Vagina (tissue), 2 donors: ENCODE measurements around the gene CENPT. TPM values are rescaled to one million over a fixed set of nuclear protein-coding genes. Genes with fewer than 3 reads are reported as not detected.

Source experiments
- DNase-seq, 2 donors: peaks; one replicate each; pipeline ENCODE4 v3.0.0-alpha.2; 2017; ENCODE audit errors: extremely low spot score in 2 of 2
- H3K27ac ChIP-seq: fragments of 200-600 bp; sonication (generic); one replicate; pipeline ENCODE4 v1.5.1; 2019
- H3K27me3 ChIP-seq: fragments of 200-600 bp; sonication (generic); one replicate; pipeline ENCODE4 v1.5.1; 2019
- H3K36me3 ChIP-seq, 2 donors: fragments of 200-600 bp; sonication (generic); one replicate each; pipeline ENCODE4 v1.5.1; 2017 to 2019
- H3K4me1 ChIP-seq: fragments of 200-600 bp; sonication (generic); one replicate; pipeline ENCODE4 v1.5.1; 2019
- H3K4me3 ChIP-seq, 2 donors: fragments of 200-600 bp; sonication (generic); 1 replicate in 1 of 2; 2 replicates in 1 of 2; pipeline ENCODE4 v1.5.1; 2016 to 2019
- H3K9me3 ChIP-seq: fragments of 200-600 bp; sonication (generic); one replicate; pipeline ENCODE4 v1.5.1; 2019
- CTCF ChIP-seq, 3 experiments: fragments of 450-650 bp in 2 of 3; fragments of 200-600 bp in 1 of 3; sonication (generic) in 1 of 3; IDR thresholded peaks; one replicate each; pipeline ENCODE4 v1.5.1; 2017 to 2019; ENCODE audit warnings: antibody characterized with exemption in 3 of 3, mild to moderate bottlenecking in 2 of 3, moderate library complexity in 2 of 3
- POLR2A ChIP-seq, 2 donors: fragments of 450-650 bp; IDR thresholded peaks; one replicate each; pipeline ENCODE4 v1.6.1; 2017; ENCODE audit warnings: antibody characterized with exemption in 2 of 2, mild to moderate bottlenecking in 2 of 2, moderate library complexity in 2 of 2
- POLR2AphosphoS5 ChIP-seq, 2 donors: sonication (generic); formaldehyde crosslinking; IDR thresholded peaks; one replicate each; pipeline ENCODE4 v1.9.0; 2017; ENCODE audit warnings: antibody characterized with exemption in 2 of 2, mild to moderate bottlenecking in 2 of 2, low read depth in 1 of 2; ENCODE audit not compliant: insufficient read depth in 1 of 2
- intact Hi-C: fragments of 100-400 bp; cut with DNase I; formaldehyde crosslinking; loops from one replicate; pipeline ENCODE4 v1.15.1; 2023
- total RNA-seq: library from RNA; depleted of rRNA; stranded (reverse); fragments of >200 nt; gene quantifications from one replicate; pipeline ENCODE4 v1.2.3, GENCODE V29; 2016

CENPT gene
- total RNA-seq, 1 donor from 2014 or later, result 57.7 TPM

- DNase-seq, result no peak
- no peaks in the 10 kb centered on the region for H3K27me3 ChIP-seq
- H3K36me3 ChIP-seq, result peaks cover 0 to 50% of the 10 kb centered on the region in 2 donors
- peaks cover 40% of the 10 kb centered on the region for H3K4me1 ChIP-seq
- TF ChIP-seq POLR2A (IDR thresholded peaks at IDR 0.05) (no peak), CTCF (IDR thresholded peaks at IDR 0.05) (no peak), POLR2AphosphoS5 (IDR thresholded peaks at IDR 0.05; ENCODE audit: insufficient read depth in 1 of 2, low read depth in 1 of 2) (no peak)
- no peaks in the 10 kb centered on the region for H3K9me3 ChIP-seq
- intact Hi-C loops, result no loop called here
- H3K27ac ChIP-seq, result peak overlapping the region; percentile 73
- H3K4me3 ChIP-seq, result peak overlapping the region; percentile 78 to 94
These were observed 24.7 kb upstream of the CENPT start for GRCh38 chr16:67872131-67872630.

GRCh38 chr16:67871256-67871655, 23.8 kb upstream of the CENPT start:
- no peak overlapping the region for H3K27ac ChIP-seq
- H3K36me3 ChIP-seq, result peaks cover 0 to 46% of the 10 kb centered on the region in 2 donors
- DNase-seq, result no peak
- no peak for TF ChIP-seq CTCF (IDR thresholded peaks at IDR 0.05)
- no peak for TF ChIP-seq POLR2A (IDR thresholded peaks at IDR 0.05)
- no peak for TF ChIP-seq POLR2AphosphoS5 (IDR thresholded peaks at IDR 0.05; ENCODE audit: insufficient read depth in 1 of 2, low read depth in 1 of 2)
- intact Hi-C loops, result no loop called here
- peaks cover 39% of the 10 kb centered on the region for H3K4me1 ChIP-seq
- no peak overlapping the region for H3K4me3 ChIP-seq
- no peaks in the 10 kb centered on the region for H3K27me3 ChIP-seq
- H3K9me3 ChIP-seq, result no peaks in the 10 kb centered on the region

- Histone ChIP-seq H3K36me3 (peaks cover 0 to 50% of the 10 kb centered on the region in 2 donors), H3K4me1 (peaks cover 22% of the 10 kb centered on the region), H3K27ac (no peak overlapping the region), H3K9me3 (no peaks in the 10 kb centered on the region), H3K27me3 (no peaks in the 10 kb centered on the region), H3K4me3 (no peak overlapping the region)
- no peak for DNase-seq
- TF ChIP-seq POLR2AphosphoS5 (IDR thresholded peaks at IDR 0.05; ENCODE audit: insufficient read depth in 1 of 2, low read depth in 1 of 2) (no peak), POLR2A (IDR thresholded peaks at IDR 0.05) (no peak), CTCF (IDR thresholded peaks at IDR 0.05) (no peak)
- intact Hi-C loops, result no loop called here
These were observed 22.2 kb upstream of the CENPT start for GRCh38 chr16:67869653-67870052.

- Histone ChIP-seq H3K36me3 (peaks cover 0 to 50% of the 10 kb centered on the region in 2 donors), H3K9me3 (no peaks in the 10 kb centered on the region), H3K27me3 (no peaks in the 10 kb centered on the region), H3K4me1 (peaks cover 16% of the 10 kb centered on the region), H3K27ac (no peak overlapping the region), H3K4me3 (no peak overlapping the region)
- TF ChIP-seq POLR2AphosphoS5 (IDR thresholded peaks at IDR 0.05; ENCODE audit: insufficient read depth in 1 of 2, low read depth in 1 of 2), result no peak
- no peak for TF ChIP-seq POLR2A (IDR thresholded peaks at IDR 0.05)
- no peak for TF ChIP-seq CTCF (IDR thresholded peaks at IDR 0.05)
- no peak for DNase-seq
- intact Hi-C loops, result no loop called here
These were observed 20.8 kb upstream of the CENPT start for GRCh38 chr16:67868290-67868689.

GRCh38 chr16:67865318-67865717, 17.8 kb upstream of the CENPT start:
- TF ChIP-seq POLR2A (IDR thresholded peaks at IDR 0.05) (no peak), CTCF (IDR thresholded peaks at IDR 0.05) (no peak), POLR2AphosphoS5 (IDR thresholded peaks at IDR 0.05; ENCODE audit: insufficient read depth in 1 of 2, low read depth in 1 of 2) (no peak)
- Histone ChIP-seq H3K36me3 (peaks cover 0 to 44% of the 10 kb centered on the region in 2 donors), H3K27ac (no peak overlapping the region), H3K9me3 (no peaks in the 10 kb centered on the region), H3K27me3 (no peaks in the 10 kb centered on the region), H3K4me3 (no peak overlapping the region), H3K4me1 (peaks cover 37% of the 10 kb centered on the region)
- intact Hi-C loops, result no loop called here
- DNase-seq, result no peak
